Measurements from ENCODE around the gene MX1.

Gene MX1

GRCh38 chr21:41432562-41433460, 6.8 kb downstream of the MX1 start:
- no peak for DNase-seq

GRCh38 chr21:41433566-41433965, 7.5 kb downstream of the MX1 start:
- no peak for DNase-seq

GRCh38 chr21:41435706-41436105, 9.7 kb downstream of the MX1 start:
- no peak for DNase-seq

GRCh38 chr21:41437729-41438128, 11.7 kb downstream of the MX1 start:
- DNase-seq = no peak

- no peak for DNase-seq
These were observed 12.5 kb downstream of the MX1 start for GRCh38 chr21:41438425-41439113.

- DNase-seq = no peak
These were observed 13.2 kb downstream of the MX1 start for GRCh38 chr21:41439248-41439647.

- no peak for DNase-seq
These were observed 15.5 kb downstream of the MX1 start for GRCh38 chr21:41441546-41441945.

GRCh38 chr21:41442481-41443186, 16.6 kb downstream of the MX1 start:
- no peak for DNase-seq

- DNase-seq = no peak
These were observed 17.5 kb downstream of the MX1 start for GRCh38 chr21:41443562-41443961.

- no peak for DNase-seq
These were observed 18.8 kb downstream of the MX1 start for GRCh38 chr21:41444703-41445464.

GRCh38 chr21:41445465-41445862, 19.4 kb downstream of the MX1 start:
- DNase-seq = no peak

GRCh38 chr21:41446586-41446985, 20.5 kb downstream of the MX1 start:
- DNase-seq = no peak

- DNase-seq = no peak
These were observed 21.3 kb downstream of the MX1 start for GRCh38 chr21:41447356-41447755.

- DNase-seq = no peak
These were observed 23.6 kb downstream of the MX1 start for GRCh38 chr21:41449613-41450012.

- DNase-seq = no peak
These were observed 26.0 kb downstream of the MX1 start for GRCh38 chr21:41451753-41452676.

- no peak for DNase-seq
These were observed 27.2 kb downstream of the MX1 start for GRCh38 chr21:41453198-41453597.

GRCh38 chr21:41453761-41454160, 27.7 kb downstream of the MX1 start:
- no peak for DNase-seq

- no peak for DNase-seq
These were observed 32.1 kb downstream of the MX1 start for GRCh38 chr21:41458121-41458520.

GRCh38 chr21:41458559-41458958, 32.5 kb downstream of the MX1 start:
- no peak for DNase-seq

- no peak for DNase-seq
These were observed 34.0 kb downstream of the MX1 start for GRCh38 chr21:41459884-41460534.

All from NCI-H1105 (cell line).